ENCODE results near the gene RNU4-1. TPM values are rescaled to one million over a fixed set of nuclear protein-coding genes. Genes with fewer than 3 reads are reported as not detected.
"Not testable (repeated sequence)": the region's sequence is repeated elsewhere in the genome, so short reads cannot be mapped to it uniquely, and the experiment has no call there.

Gene RNU4-1
- polyA plus RNA-seq, 1 donor (not counting 4 experiments of a cell fraction or from before 2014, with no cell fraction given), result under 0.01 TPM

DNA sequence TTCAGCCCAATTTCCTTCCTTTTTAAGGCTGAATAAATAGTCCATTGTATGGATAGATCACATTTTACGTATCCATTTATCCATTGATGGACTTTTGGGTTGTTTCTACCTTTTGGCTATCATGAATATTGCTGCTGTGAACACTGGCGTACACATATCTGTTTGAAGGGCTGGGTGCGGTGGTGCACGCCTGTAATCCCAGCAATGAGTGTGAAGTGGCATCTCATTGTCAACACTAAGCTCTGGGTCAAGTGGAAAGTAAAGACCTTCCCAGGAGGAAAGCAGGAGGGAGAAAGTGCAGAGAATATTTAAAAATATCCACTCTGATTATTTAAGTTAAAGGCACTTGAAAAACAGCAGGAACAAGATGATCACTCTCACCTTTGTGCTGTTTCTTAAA is 46.2 kb upstream of the RNU4-1 start:
- FAIRE-seq, result no peak
- Histone ChIP-seq H3K9ac (ENCODE audit: control insufficient read depth, extremely low read depth, insufficient read depth, low read length) (no peak overlapping the region), H3K9me3 (ENCODE audit: control insufficient read depth, low read depth, low read length) (no peaks in the 10 kb centered on the region), H3K27ac (ENCODE audit: control insufficient read depth, insufficient read depth, low read length) (no peak overlapping the region), H3K9me1 (ENCODE audit: control insufficient read depth, extremely low read depth, insufficient read depth, low read length) (no peaks in the 10 kb centered on the region), H3K79me2 (ENCODE audit: control insufficient read depth, insufficient read depth, low read length) (no peaks in the 10 kb centered on the region), H3K4me1 (ENCODE audit: control insufficient read depth, extremely low read depth, insufficient read depth, low read length) (no peaks in the 10 kb centered on the region), H2AFZ (ENCODE audit: control insufficient read depth, low read length) (no peak overlapping the region), H3K27me3 (ENCODE audit: control insufficient read depth, extremely low read depth, insufficient read depth, low read length) (no peaks in the 10 kb centered on the region), H4K20me1 (ENCODE audit: control insufficient read depth, extremely low read depth, insufficient read depth, low read length) (no peaks in the 10 kb centered on the region), H3K4me3 (ENCODE audit: control insufficient read depth in 2 of 3, extremely low read depth in 1 of 3, insufficient read depth in 2 of 3, low read depth in 1 of 3, low read length in 3 of 3) (no peak overlapping the region), H3K4me2 (ENCODE audit: control insufficient read depth, extremely low read depth, insufficient read depth, low read depth, low read length) (no peak overlapping the region), H3K36me3 (ENCODE audit: control insufficient read depth in 2 of 2, extremely low read depth in 1 of 2, insufficient read depth in 2 of 2, low read length in 2 of 2) (no peaks in the 10 kb centered on the region)
- dilution Hi-C loops (cut with MboI; ENCODE audit: extremely low pct_ligation_motif_present, low sequenced_read_pairs), result no loop called here
- TF ChIP-seq, protein P1, sequence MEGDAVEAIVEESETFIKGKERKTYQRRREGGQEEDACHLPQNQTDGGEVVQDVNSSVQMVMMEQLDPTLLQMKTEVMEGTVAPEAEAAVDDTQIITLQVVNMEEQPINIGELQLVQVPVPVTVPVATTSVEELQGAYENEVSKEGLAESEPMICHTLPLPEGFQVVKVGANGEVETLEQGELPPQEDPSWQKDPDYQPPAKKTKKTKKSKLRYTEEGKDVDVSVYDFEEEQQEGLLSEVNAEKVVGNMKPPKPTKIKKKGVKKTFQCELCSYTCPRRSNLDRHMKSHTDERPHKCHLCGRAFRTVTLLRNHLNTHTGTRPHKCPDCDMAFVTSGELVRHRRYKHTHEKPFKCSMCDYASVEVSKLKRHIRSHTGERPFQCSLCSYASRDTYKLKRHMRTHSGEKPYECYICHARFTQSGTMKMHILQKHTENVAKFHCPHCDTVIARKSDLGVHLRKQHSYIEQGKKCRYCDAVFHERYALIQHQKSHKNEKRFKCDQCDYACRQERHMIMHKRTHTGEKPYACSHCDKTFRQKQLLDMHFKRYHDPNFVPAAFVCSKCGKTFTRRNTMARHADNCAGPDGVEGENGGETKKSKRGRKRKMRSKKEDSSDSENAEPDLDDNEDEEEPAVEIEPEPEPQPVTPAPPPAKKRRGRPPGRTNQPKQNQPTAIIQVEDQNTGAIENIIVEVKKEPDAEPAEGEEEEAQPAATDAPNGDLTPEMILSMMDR (optimal IDR thresholded peaks at IDR 0.05 in 1 of 3, IDR thresholded peaks at IDR 0.05 in 1 of 3, conservative IDR thresholded peaks at IDR 0.05 in 1 of 3; ENCODE audit: extremely low read depth in 1 of 3, insufficient read depth in 2 of 3, low read length in 3 of 3), result no peak
- no peak for TF ChIP-seq EZH2 (IDR thresholded peaks at IDR 0.05; ENCODE audit: low read length)
- no peak for DNase-seq (ENCODE audit: low read depth, low spot score)

DNA sequence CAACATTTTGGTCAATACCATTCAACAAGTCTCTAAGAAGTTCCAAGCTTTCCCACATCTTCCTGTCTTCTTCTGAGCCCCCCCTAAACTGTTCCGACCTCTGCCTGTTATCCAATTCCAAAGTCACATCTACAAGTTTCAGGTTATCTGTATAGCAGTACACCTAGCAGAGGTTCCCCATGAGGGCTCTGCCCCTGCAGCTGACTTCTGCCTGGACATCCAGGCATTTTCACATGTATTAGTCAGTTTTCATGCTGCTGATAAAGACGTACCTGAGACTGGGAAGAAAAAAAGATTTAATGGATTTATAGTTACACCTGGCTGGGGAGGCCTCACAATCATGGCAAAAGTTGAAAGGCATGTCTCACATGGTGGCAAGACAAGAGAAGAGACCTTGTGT is 44.7 kb upstream of the RNU4-1 start:
- DNase-seq (ENCODE audit: low read depth, low spot score) (no peak), FAIRE-seq (no peak)
- Histone ChIP-seq H3K27me3 (ENCODE audit: control insufficient read depth, extremely low read depth, insufficient read depth, low read length) (no peaks in the 10 kb centered on the region), H2AFZ (ENCODE audit: control insufficient read depth, low read length) (no peak overlapping the region), H3K9me3 (ENCODE audit: control insufficient read depth, low read depth, low read length) (no peaks in the 10 kb centered on the region), H3K9ac (ENCODE audit: control insufficient read depth, extremely low read depth, insufficient read depth, low read length) (no peak overlapping the region), H4K20me1 (ENCODE audit: control insufficient read depth, extremely low read depth, insufficient read depth, low read length) (no peaks in the 10 kb centered on the region), H3K4me3 (ENCODE audit: control insufficient read depth in 2 of 3, extremely low read depth in 1 of 3, insufficient read depth in 2 of 3, low read depth in 1 of 3, low read length in 3 of 3) (no peak overlapping the region), H3K9me1 (ENCODE audit: control insufficient read depth, extremely low read depth, insufficient read depth, low read length) (no peaks in the 10 kb centered on the region), H3K4me1 (ENCODE audit: control insufficient read depth, extremely low read depth, insufficient read depth, low read length) (no peaks in the 10 kb centered on the region), H3K36me3 (ENCODE audit: control insufficient read depth in 2 of 2, extremely low read depth in 1 of 2, insufficient read depth in 2 of 2, low read length in 2 of 2) (no peaks in the 10 kb centered on the region), H3K4me2 (ENCODE audit: control insufficient read depth, extremely low read depth, insufficient read depth, low read depth, low read length) (no peak overlapping the region), H3K27ac (ENCODE audit: control insufficient read depth, insufficient read depth, low read length) (no peak overlapping the region), H3K79me2 (ENCODE audit: control insufficient read depth, insufficient read depth, low read length) (no peaks in the 10 kb centered on the region)
- TF ChIP-seq EZH2 (IDR thresholded peaks at IDR 0.05; ENCODE audit: low read length), result no peak
- TF ChIP-seq, protein P1 (optimal IDR thresholded peaks at IDR 0.05 in 1 of 3, IDR thresholded peaks at IDR 0.05 in 1 of 3, conservative IDR thresholded peaks at IDR 0.05 in 1 of 3; ENCODE audit: extremely low read depth in 1 of 3, insufficient read depth in 2 of 3, low read length in 3 of 3), result no peak
- dilution Hi-C loops (cut with MboI; ENCODE audit: extremely low pct_ligation_motif_present, low sequenced_read_pairs), result no loop called here

DNA sequence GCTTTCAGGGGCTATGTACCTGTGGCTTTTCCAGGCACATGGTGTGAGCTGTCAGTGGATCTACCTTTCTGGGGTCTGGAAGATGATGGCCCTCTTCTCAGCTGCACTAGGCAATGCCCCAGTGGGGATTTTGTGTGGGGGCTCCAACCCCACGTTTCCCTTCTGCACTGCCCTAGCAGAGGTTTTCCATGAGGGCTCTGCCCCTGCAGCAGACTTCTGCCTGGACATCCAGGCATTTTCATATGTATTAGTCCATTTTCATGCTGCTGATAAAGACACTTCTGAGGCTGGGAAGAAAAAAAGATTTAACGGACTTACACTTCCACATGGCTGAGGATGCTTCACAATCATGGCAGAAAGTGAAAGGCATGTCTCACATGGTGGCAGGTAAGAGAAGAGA is 43.4 kb upstream of the RNU4-1 start:
- H3K9me3 ChIP-seq (ENCODE audit: control insufficient read depth, low read depth, low read length); H3K9me1 ChIP-seq (ENCODE audit: control insufficient read depth, extremely low read depth, insufficient read depth, low read length); H3K4me2 ChIP-seq (ENCODE audit: control insufficient read depth, extremely low read depth, insufficient read depth, low read depth, low read length); H3K4me1 ChIP-seq (ENCODE audit: control insufficient read depth, extremely low read depth, insufficient read depth, low read length); H3K27ac ChIP-seq (ENCODE audit: control insufficient read depth, insufficient read depth, low read length); FAIRE-seq; H3K4me3 ChIP-seq (ENCODE audit: control insufficient read depth in 2 of 3, extremely low read depth in 1 of 3, insufficient read depth in 2 of 3, low read depth in 1 of 3, low read length in 3 of 3); H3K27me3 ChIP-seq (ENCODE audit: control insufficient read depth, extremely low read depth, insufficient read depth, low read length); H2AFZ ChIP-seq (ENCODE audit: control insufficient read depth, low read length); H3K36me3 ChIP-seq (ENCODE audit: control insufficient read depth in 2 of 2, extremely low read depth in 1 of 2, insufficient read depth in 2 of 2, low read length in 2 of 2); DNase-seq (ENCODE audit: low read depth, low spot score); dilution Hi-C loops (cut with MboI; ENCODE audit: extremely low pct_ligation_motif_present, low sequenced_read_pairs); H4K20me1 ChIP-seq (ENCODE audit: control insufficient read depth, extremely low read depth, insufficient read depth, low read length); H3K9ac ChIP-seq (ENCODE audit: control insufficient read depth, extremely low read depth, insufficient read depth, low read length); H3K79me2 ChIP-seq (ENCODE audit: control insufficient read depth, insufficient read depth, low read length): not testable (repeated sequence)

Data from keratinocyte (primary cell).